GM13977 (cell line): ENCODE results near the gene WDR1.
"Not testable (repeated sequence)": the region's sequence is repeated elsewhere in the genome, so short reads cannot be mapped to it uniquely, and the experiment has no call there.

Experiments used
- DNase-seq: peaks from one replicate; pipeline ENCODE4 v3.0.0; 2012; ENCODE audit warnings: low spot score
- CTCF ChIP-seq: IDR thresholded peaks from 2 replicates; pipeline ENCODE4 v1.5.1; 2012; ENCODE audit warnings: mild to moderate bottlenecking, control low read depth; ENCODE audit not compliant: insufficient read depth; ENCODE audit errors: extremely low read depth, missing control alignments
- in situ Hi-C: fragments of 300-500 bp; cut with MboI; formaldehyde crosslinking; loops from one replicate; pipeline ENCODE4 v1.12.0; 2022; ENCODE audit warnings: low sequenced_read_pairs, low pct_unique_long_range_greater_than_20kb, mixed read lengths, inconsistent platforms; ENCODE audit not compliant: unreplicated experiment

WDR1 gene

DNA sequence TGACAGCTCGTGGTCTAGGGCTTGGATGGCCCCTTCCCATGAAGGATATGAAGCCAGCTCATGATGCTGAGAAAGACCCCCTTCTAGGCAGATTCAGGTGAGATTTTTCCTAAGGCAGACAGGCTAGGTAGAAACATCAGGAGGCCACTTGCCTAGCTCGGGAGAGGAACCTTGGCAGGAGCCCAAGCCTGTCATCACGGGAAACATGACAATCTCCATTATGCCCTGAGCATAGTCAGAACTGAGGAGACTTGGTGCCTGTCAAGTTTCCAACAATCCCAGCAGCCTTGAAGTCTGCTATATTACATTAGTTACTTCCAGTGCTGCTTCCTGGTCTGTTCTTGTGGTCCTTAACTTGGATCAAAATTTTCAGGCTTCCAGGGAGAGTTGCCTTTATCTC lies 18.7 kb upstream of the WDR1 start:
- in situ Hi-C loops: no loop called here
- no peak for DNase-seq
- no peak for TF ChIP-seq CTCF

DNA sequence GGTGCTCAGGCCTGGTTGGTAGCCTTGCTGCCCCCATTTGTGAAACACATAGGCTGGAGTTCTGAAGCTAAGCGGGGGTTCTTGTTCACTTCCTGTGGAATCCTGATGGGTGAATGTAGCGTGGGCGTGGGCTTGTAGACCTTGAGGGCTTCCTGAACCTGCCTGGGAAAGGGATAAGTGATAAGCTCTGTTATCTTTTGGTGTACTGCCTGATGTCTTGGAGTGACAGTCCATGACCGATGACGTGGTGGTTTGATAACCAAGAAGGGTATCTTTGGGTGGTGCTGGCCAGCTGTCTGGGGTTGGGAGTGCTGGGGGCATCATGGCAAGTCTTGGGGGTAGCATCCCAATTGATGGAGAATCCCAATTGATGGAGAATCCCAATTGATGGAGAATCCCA lies 17.5 kb upstream of the WDR1 start:
- in situ Hi-C loops: no loop called here
- DNase-seq: no peak
- TF ChIP-seq CTCF: no peak

- in situ Hi-C loops: no loop called here
- no peak for DNase-seq
Measured at GRCh38 chr4:10131202-10131601, 14.6 kb upstream of the WDR1 start.

DNA sequence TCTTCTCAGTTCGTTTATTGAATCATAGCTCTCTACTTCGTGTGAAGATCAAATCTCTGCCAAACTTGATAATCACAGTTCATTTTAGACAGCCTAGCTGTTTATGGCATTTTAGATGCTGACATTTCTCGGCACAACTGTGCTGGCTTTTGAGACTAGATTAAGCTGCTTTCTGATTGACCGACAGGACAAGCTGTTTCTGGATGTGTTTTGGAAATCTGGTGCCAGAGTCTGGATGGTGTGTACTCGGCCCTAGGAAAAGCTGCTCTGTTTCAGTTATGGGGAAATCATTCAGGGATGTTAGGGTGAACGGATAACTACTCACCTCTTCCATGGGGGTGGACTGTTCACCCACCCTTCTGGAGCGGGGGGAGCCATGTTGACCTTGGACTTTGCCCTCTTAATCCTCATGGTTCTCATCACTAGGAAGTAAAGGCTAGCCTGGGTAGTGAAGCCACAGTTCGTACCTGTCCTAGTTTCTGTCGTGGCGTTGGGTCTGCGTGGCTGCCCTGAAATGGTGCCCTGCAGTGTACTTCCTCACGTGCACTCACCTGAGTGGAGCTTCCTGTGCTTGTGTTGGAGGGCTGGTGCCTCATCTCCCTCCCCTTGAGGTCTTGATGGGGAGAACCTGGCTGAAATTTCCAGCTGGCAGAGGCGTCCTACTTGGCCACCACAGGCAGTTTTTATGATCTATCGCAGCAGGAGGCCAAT lies 13.7 kb upstream of the WDR1 start:
- DNase-seq: no peak
- no peak for TF ChIP-seq CTCF
- in situ Hi-C loops: no loop called here

More at GRCh38 chr4:10131202-10131601, 14.6 kb upstream of the WDR1 start:
- no peak for TF ChIP-seq CTCF

- DNase-seq: no peak
- no peak for TF ChIP-seq CTCF
- in situ Hi-C loops: no loop called here
Measured at GRCh38 chr4:10129196-10130177, 12.9 kb upstream of the WDR1 start.

GRCh38 chr4:10128761-10129160 lies 12.2 kb upstream of the WDR1 start:
- TF ChIP-seq CTCF: no peak
- in situ Hi-C loops: no loop called here
- no peak for DNase-seq

DNA sequence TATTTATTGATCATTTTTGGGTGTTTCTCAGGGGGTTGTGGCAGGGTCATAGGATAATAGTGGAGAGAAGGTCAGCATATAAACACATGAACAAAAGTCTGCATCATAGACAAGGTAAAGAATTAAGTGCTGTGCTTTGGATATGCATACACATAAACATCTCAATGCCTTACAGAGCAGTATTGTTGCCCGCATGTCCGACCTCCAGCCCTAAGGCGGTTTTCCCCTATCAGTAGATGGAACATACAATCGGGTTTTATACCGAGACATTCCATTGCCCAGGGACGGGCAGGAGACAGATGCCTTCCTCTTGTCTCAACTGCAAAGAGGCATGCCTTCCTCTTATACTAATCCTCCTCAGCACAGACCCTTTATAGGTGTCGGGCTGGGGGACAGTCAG lies 10.9 kb upstream of the WDR1 start:
- in situ Hi-C loops, DNase-seq: not testable (repeated sequence)
